Measurements from ENCODE around the gene MAPK9.
A peak's percentile ranks its signal among the peaks of the same experiment; 100 is the strongest.
"Not testable (repeated sequence)": the region's sequence is repeated elsewhere in the genome, so short reads cannot be mapped to it uniquely, and the experiment has no call there.

MAPK9 gene

GRCh38 chr5:180303226-180304015 is 11.5 kb upstream of the MAPK9 start:
- no peak for FAIRE-seq
- no peak for TF ChIP-seq POLR2A (IDR thresholded peaks at IDR 0.05; ENCODE audit: low read depth, low read length)
- no peak for TF ChIP-seq POLR2AphosphoS5 (IDR thresholded peaks at IDR 0.05; ENCODE audit: low read depth, low read length)
- TF ChIP-seq TAF1 (IDR thresholded peaks at IDR 0.05; ENCODE audit: borderline replicate concordance, low read depth, low read length): no peak

DNA sequence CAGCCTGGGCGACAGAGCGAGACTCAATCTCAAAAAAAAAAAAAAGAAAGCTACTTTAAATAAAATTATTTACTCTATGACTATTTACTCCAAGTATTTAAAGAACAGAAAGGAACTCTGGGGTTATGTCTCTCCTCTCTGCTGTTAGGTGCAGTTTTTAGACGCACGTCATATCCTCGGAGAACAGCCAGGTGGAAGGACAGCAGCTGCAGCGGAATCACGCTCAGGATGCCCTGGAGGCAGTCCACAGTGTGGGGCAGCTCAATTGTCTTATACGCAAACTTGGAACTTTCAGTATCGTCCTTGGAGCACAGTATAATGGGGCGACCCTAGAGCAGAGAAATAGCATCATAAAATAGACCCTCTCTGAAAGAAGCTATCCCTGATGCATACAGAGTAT is 10.4 kb upstream of the MAPK9 start:
- no peak for DNase-seq (ENCODE audit: insufficient read length)
- FAIRE-seq: no peak
- TF ChIP-seq TAF1 (IDR thresholded peaks at IDR 0.05; ENCODE audit: borderline replicate concordance, low read depth, low read length): no peak
- TF ChIP-seq POLR2AphosphoS5 (IDR thresholded peaks at IDR 0.05; ENCODE audit: low read depth, low read length): no peak
- TF ChIP-seq POLR2A (IDR thresholded peaks at IDR 0.05; ENCODE audit: low read depth, low read length): no peak

More at GRCh38 chr5:180303226-180304015, 11.5 kb upstream of the MAPK9 start:
- DNase-seq (ENCODE audit: insufficient read length): no peak

DNA sequence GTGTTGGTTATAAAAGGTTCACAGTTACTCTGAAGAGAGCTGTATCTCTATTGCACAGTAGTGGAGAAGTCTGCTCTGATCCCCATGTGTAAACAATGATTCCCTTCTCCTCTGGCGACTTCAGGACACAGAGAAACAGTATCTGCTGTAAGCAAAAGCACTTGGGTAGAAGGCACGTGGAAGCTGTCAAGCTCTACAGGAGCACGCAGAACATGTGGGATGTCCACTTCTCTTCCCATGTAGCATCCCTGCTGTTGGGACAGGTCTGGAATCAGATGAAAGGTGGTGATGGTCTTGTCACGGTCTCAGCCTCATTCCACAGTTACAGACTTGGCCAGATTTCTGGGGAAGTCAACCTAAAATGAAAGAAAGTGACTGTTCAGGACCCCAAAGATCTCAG is 9.4 kb upstream of the MAPK9 start:
- DNase-seq (ENCODE audit: insufficient read length) (no peak), FAIRE-seq (no peak)
- TF ChIP-seq POLR2AphosphoS5 (IDR thresholded peaks at IDR 0.05; ENCODE audit: low read depth, low read length): no peak

- DNase-seq (ENCODE audit: insufficient read length) (no peak), FAIRE-seq (no peak)
- no peak for TF ChIP-seq TAF1 (IDR thresholded peaks at IDR 0.05; ENCODE audit: borderline replicate concordance, low read depth, low read length)
- no peak for TF ChIP-seq POLR2AphosphoS5 (IDR thresholded peaks at IDR 0.05; ENCODE audit: low read depth, low read length)
- no peak for TF ChIP-seq POLR2A (IDR thresholded peaks at IDR 0.05; ENCODE audit: low read depth, low read length)
These were observed 7.6 kb upstream of the MAPK9 start for GRCh38 chr5:180299526-180299925.

GRCh38 chr5:180299014-180299413 is 7.1 kb upstream of the MAPK9 start:
- FAIRE-seq; DNase-seq (ENCODE audit: insufficient read length): not testable (repeated sequence)

DNA sequence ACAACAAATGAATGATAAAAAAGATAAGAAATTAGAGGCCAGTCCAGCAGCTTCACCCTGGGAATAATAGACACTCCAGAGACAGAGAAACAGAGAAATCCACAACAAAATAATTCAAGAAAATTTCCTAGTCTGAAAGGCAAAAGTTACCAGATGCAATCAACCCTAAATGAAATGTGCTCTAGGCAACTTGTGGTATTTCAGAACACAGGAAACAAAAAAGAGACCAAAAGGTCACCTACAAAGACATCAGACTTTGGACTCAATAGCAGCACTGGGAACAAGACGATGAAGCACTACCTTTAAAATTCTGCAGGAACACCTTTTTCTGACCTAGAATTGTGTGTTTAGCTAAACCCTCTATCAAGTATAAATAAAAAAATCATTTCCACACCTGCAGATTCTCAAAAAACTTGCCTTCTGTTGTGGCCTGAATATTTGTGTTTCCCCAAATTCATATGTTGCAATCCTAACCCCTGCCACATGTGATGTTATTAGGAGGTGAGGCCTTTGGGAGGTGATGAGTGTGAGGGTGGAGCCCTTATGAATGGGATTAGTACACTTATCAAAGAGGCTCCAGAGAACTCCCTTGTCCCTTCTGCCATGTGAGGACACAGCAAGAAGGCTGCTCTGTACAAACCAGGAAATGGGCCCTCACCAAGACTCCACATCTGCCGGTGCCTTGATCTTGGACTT is 5.9 kb upstream of the MAPK9 start:
- DNase-seq (ENCODE audit: insufficient read length) (no peak), FAIRE-seq (no peak)
- no peak for TF ChIP-seq POLR2AphosphoS5 (IDR thresholded peaks at IDR 0.05; ENCODE audit: low read depth, low read length)
- TF ChIP-seq POLR2A (IDR thresholded peaks at IDR 0.05; ENCODE audit: low read depth, low read length): no peak
- no peak for TF ChIP-seq TAF1 (IDR thresholded peaks at IDR 0.05; ENCODE audit: borderline replicate concordance, low read depth, low read length)

GRCh38 chr5:180296771-180297170 is 4.9 kb upstream of the MAPK9 start:
- TF ChIP-seq POLR2AphosphoS5 (IDR thresholded peaks at IDR 0.05; ENCODE audit: low read depth, low read length) (no peak), TAF1 (IDR thresholded peaks at IDR 0.05; ENCODE audit: borderline replicate concordance, low read depth, low read length) (no peak), POLR2A (IDR thresholded peaks at IDR 0.05; ENCODE audit: low read depth, low read length) (no peak)

GRCh38 chr5:180294913-180295555 is 3.2 kb upstream of the MAPK9 start:
- no peak for FAIRE-seq
- DNase-seq (ENCODE audit: insufficient read length): no peak
- TF ChIP-seq POLR2AphosphoS5 (IDR thresholded peaks at IDR 0.05; ENCODE audit: low read depth, low read length) (no peak), TAF1 (IDR thresholded peaks at IDR 0.05; ENCODE audit: borderline replicate concordance, low read depth, low read length) (no peak), POLR2A (IDR thresholded peaks at IDR 0.05; ENCODE audit: low read depth, low read length) (no peak)

More at GRCh38 chr5:180296771-180297170, 4.9 kb upstream of the MAPK9 start:
- DNase-seq (ENCODE audit: insufficient read length) (no peak), FAIRE-seq (no peak)

DNA sequence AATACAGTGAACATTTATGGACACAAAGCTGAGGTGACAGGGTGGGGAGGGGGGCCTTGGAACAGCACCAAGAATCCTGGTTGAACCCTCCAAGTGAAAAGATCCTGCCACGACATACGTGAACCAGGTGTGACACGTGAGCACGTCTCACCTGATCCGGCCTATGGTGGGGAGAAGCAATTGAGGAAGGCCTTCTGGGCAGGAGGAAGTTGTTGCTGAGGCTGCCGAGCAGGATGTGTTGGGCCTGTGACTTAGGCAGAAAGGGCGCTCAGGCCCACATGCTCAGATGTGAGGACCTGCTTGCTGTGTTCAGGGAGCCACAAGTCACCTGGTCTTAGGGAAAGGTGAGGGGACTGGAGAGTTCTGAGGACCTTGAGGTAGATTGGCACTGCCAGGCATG is 2.5 kb upstream of the MAPK9 start:
- TF ChIP-seq POLR2AphosphoS5 (IDR thresholded peaks at IDR 0.05; ENCODE audit: low read depth, low read length): no peak
- TF ChIP-seq TAF1 (IDR thresholded peaks at IDR 0.05; ENCODE audit: borderline replicate concordance, low read depth, low read length): no peak
- DNase-seq (ENCODE audit: insufficient read length) (no peak), FAIRE-seq (no peak)

- no peak for FAIRE-seq
- DNase-seq (ENCODE audit: insufficient read length): peak; percentile 43
- TF ChIP-seq POLR2A (IDR thresholded peaks at IDR 0.05; ENCODE audit: low read depth, low read length): no peak
These were observed 496 bp downstream of the MAPK9 start for GRCh38 chr5:180291234-180291940.

DNA sequence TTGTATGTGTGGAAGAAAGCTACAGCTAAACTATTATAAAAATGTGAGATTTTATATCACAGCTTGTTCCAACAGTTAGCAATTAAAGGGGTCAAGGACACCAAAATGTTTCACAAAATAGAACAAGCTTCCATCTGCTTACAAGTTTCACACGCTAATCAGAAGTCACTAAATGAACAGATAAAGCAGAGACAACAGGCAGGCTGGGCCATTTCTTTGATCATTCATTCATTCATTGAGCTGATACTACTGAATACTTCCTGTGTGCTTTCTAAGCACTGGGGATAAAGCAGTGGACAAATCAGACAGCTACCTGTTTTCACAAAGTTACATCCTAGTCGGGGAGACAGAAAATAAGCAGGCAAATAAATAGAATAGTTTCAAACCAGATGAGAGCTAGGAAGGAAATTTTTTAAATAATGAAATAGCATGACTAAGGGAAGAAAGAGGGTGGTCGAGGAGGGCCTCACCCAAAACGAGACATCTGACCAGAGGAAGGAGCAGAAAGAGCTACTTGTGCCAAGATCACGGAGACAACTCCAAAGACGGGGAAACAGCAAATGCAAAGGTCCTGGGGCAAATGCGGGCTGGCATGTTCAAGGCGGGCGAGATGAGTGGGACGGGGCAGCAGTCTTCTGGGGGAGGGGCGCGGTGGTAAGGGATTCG is 1.2 kb downstream of the MAPK9 start:
- FAIRE-seq (no peak), DNase-seq (ENCODE audit: insufficient read length) (no peak)
- TF ChIP-seq TAF1 (IDR thresholded peaks at IDR 0.05; ENCODE audit: borderline replicate concordance, low read depth, low read length): no peak
- no peak for TF ChIP-seq POLR2AphosphoS5 (IDR thresholded peaks at IDR 0.05; ENCODE audit: low read depth, low read length)
- TF ChIP-seq POLR2A (IDR thresholded peaks at IDR 0.05; ENCODE audit: low read depth, low read length): no peak

Measured in GM12892 (cell line).